Ishikawa (cell line): ENCODE measurements around the gene MINDY3.

Experiments
- CEBPB ChIP-seq: IDR thresholded peaks from 2 replicates; pipeline ENCODE4 v1.6.1; 2012
- CREB1 ChIP-seq: IDR thresholded peaks from 2 replicates; pipeline ENCODE4 v1.6.1; 2012; ENCODE audit warnings: low read depth
- EGR1 ChIP-seq: IDR thresholded peaks from 2 replicates; pipeline ENCODE4 v1.6.1; 2012
- EP300 ChIP-seq: IDR thresholded peaks from 2 replicates; pipeline ENCODE4 v1.6.1; 2012; ENCODE audit warnings: borderline replicate concordance
- FOXM1 ChIP-seq: IDR thresholded peaks from 2 replicates; pipeline ENCODE4 v1.6.1; 2012; ENCODE audit warnings: low read depth, borderline replicate concordance
- NFIC ChIP-seq: IDR thresholded peaks from 2 replicates; pipeline ENCODE4 v1.6.1; 2012
- RAD21 ChIP-seq: IDR thresholded peaks from 2 replicates; pipeline ENCODE4 v1.6.1; 2012; ENCODE audit warnings: low read depth
- TAF1 ChIP-seq: IDR thresholded peaks from 2 replicates; pipeline ENCODE4 v1.6.1; 2012; ENCODE audit warnings: low read depth, mild to moderate bottlenecking
- TCF12 ChIP-seq: IDR thresholded peaks from 2 replicates; pipeline ENCODE4 v1.6.1; 2012; ENCODE audit warnings: low read depth
- TEAD4 ChIP-seq: IDR thresholded peaks from 2 replicates; pipeline ENCODE4 v1.6.1; 2012
- YY1 ChIP-seq: IDR thresholded peaks from 2 replicates; pipeline ENCODE4 v1.6.1; 2012; ENCODE audit warnings: low read depth
- ZBTB7A ChIP-seq: IDR thresholded peaks from 2 replicates; pipeline ENCODE4 v1.6.1; 2012; ENCODE audit warnings: low read depth
- TF ChIP-seq, protein P1 (sequence below): IDR thresholded peaks from 2 replicates; pipeline ENCODE4 v1.6.1; 2012; ENCODE audit warnings: low read depth, mild to moderate bottlenecking
- TF ChIP-seq, protein P2 (sequence below): IDR thresholded peaks from 2 replicates; pipeline ENCODE4 v1.6.1; 2012
- TF ChIP-seq, protein P3 (sequence below): IDR thresholded peaks from 2 replicates; pipeline ENCODE4 v1.6.1; 2012

MINDY3 gene

DNA sequence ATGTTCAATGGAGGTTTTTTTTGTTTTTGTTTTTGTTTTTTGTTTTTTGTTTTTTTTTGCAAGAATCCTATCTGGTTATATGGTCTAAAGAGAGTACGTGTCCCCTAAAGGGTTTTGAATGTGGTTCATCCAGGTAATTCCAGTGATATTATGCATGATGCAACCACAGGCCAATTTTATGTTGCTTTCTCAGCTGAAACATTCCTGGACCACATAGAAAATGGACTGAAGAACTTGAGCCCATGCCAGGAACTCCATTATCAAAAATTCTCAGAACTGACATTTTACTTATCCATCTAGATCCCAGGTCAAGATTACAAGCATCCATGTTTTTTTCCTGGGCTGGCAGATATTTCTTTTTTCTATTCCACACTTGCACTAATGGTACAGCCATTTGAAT, 11.5 kb upstream of the MINDY3 start:
- no peak for TF ChIP-seq CREB1
- TF ChIP-seq, protein P1, sequence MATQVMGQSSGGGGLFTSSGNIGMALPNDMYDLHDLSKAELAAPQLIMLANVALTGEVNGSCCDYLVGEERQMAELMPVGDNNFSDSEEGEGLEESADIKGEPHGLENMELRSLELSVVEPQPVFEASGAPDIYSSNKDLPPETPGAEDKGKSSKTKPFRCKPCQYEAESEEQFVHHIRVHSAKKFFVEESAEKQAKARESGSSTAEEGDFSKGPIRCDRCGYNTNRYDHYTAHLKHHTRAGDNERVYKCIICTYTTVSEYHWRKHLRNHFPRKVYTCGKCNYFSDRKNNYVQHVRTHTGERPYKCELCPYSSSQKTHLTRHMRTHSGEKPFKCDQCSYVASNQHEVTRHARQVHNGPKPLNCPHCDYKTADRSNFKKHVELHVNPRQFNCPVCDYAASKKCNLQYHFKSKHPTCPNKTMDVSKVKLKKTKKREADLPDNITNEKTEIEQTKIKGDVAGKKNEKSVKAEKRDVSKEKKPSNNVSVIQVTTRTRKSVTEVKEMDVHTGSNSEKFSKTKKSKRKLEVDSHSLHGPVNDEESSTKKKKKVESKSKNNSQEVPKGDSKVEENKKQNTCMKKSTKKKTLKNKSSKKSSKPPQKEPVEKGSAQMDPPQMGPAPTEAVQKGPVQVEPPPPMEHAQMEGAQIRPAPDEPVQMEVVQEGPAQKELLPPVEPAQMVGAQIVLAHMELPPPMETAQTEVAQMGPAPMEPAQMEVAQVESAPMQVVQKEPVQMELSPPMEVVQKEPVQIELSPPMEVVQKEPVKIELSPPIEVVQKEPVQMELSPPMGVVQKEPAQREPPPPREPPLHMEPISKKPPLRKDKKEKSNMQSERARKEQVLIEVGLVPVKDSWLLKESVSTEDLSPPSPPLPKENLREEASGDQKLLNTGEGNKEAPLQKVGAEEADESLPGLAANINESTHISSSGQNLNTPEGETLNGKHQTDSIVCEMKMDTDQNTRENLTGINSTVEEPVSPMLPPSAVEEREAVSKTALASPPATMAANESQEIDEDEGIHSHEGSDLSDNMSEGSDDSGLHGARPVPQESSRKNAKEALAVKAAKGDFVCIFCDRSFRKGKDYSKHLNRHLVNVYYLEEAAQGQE = no peak
- TF ChIP-seq YY1 = no peak
- no peak for TF ChIP-seq TEAD4
- no peak for TF ChIP-seq TCF12
- TF ChIP-seq, protein P2, sequence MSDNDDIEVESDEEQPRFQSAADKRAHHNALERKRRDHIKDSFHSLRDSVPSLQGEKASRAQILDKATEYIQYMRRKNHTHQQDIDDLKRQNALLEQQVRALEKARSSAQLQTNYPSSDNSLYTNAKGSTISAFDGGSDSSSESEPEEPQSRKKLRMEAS = no peak
- TF ChIP-seq FOXM1 = no peak
- TF ChIP-seq, protein P3, sequence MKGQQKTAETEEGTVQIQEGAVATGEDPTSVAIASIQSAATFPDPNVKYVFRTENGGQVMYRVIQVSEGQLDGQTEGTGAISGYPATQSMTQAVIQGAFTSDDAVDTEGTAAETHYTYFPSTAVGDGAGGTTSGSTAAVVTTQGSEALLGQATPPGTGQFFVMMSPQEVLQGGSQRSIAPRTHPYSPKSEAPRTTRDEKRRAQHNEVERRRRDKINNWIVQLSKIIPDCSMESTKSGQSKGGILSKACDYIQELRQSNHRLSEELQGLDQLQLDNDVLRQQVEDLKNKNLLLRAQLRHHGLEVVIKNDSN = no peak
- no peak for TF ChIP-seq EGR1
- no peak for TF ChIP-seq TAF1
- TF ChIP-seq ZBTB7A = no peak
- TF ChIP-seq CEBPB = no peak
- no peak for TF ChIP-seq RAD21
- no peak for TF ChIP-seq NFIC
- TF ChIP-seq EP300 = no peak

DNA sequence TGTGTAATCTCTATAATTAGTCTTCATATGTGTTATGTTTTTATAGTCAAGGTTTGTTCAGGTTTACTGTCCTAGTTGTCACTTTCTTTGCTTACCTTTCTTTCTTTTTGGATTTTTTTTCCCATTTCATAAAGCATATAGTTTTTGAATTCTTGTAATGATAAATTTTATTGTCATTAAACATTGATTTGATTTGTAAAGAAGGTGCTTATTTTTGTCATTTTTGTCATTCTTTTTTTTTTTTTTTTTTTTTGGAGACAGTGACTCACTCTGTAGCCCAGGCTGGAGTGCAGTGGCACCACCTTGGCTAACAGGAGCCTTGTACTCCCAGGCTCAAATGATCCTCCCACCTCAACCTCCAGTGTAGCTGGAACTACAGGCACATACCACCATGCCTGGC, 9.6 kb upstream of the MINDY3 start:
- TF ChIP-seq, protein P1 = no peak
- TF ChIP-seq TCF12 = no peak
- TF ChIP-seq, protein P2 = no peak
- no peak for TF ChIP-seq YY1
- no peak for TF ChIP-seq RAD21
- TF ChIP-seq ZBTB7A = no peak
- TF ChIP-seq EGR1 = no peak
- no peak for TF ChIP-seq EP300

DNA sequence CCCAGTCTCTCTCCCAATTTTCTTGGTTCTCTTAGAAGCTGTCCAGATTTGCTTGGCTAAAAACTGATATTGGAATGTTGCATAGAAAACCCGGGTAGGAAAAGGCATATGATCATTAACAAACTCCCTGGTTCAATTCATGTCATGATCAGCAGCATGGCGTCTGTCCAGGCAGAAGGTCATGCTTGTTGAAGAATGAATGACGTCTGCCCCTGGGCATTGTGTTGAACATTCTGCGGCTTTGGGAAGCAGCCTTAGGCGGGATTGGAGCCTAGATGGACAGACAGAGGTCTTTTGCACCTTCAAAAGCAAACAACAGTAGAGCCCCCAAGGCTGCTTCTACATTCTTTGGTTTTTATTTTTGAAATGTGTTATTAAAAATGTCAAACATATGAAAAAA, 7.7 kb upstream of the MINDY3 start:
- TF ChIP-seq ZBTB7A = no peak
- TF ChIP-seq TCF12 = no peak
- no peak for TF ChIP-seq CEBPB
- TF ChIP-seq RAD21 = no peak
- TF ChIP-seq TEAD4 = no peak
- TF ChIP-seq NFIC = no peak
- TF ChIP-seq EP300 = no peak
- no peak for TF ChIP-seq FOXM1
- no peak for TF ChIP-seq TAF1
- no peak for TF ChIP-seq EGR1
- TF ChIP-seq, protein P1 = no peak
- TF ChIP-seq YY1 = no peak

DNA sequence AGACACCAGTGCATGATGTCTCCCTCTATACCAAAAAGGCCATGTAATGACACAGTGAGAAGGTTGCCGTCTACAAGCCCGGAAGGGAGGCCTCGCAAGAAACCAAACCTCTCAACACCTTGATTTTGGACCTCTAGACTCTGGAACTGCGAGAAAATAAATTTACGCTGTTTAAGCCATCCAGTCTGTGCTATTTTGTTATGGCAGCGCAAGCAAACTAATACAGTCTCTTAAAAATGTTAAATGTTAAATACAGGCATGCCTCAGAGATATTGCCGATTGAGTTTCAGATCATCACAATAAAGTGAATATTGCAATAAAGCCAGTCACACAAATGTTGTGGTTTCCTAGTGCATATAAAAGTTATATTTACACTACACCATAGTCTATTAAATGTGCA, 5.0 kb upstream of the MINDY3 start:
- TF ChIP-seq CREB1 (no peak), FOXM1 (no peak), YY1 (no peak), CEBPB (no peak), TCF12 (no peak)

DNA sequence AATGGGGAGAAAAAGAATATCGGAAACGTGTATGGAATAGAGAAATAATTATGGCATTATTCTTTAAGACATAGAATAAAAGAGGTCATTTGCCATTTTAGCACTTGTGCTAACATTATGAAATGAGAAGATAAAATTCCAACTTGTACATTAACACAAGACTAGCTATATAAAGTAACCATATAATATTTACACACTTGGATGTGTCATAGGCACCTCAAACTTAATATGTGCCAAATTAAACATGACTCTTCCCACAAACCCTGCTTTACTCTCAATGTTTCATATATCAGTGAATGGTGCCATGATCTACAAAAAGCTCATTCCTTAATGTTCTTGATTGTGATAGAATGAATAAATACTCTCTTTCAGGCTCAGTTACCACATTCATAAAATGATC, 4.1 kb upstream of the MINDY3 start:
- TF ChIP-seq TCF12 (no peak), CREB1 (no peak), TEAD4 (no peak), EP300 (no peak), TAF1 (no peak), CEBPB (no peak)
- TF ChIP-seq, protein P1 = no peak
- TF ChIP-seq, protein P3 = no peak
